ENCODE measurements around the gene GPR146. TPM values are rescaled to one million over a fixed set of nuclear protein-coding genes. Genes with fewer than 3 reads are reported as not detected.

GPR146 gene
- total RNA-seq, 1 donor from 2014 or later = 1.7 TPM

- H3K27me3 Mint-ChIP-seq (ENCODE audit: low read depth, unreplicated experiment) = peaks cover 2% of the 10 kb centered on the region
- FAIRE-seq = no peak
- H3K27ac Mint-ChIP-seq (ENCODE audit: unreplicated experiment) = no peak overlapping the region
- Histone ChIP-seq H4K20me1 (ENCODE audit: insufficient read depth, low read length) (peaks cover 74% of the 10 kb centered on the region), H3K36me3 (ENCODE audit: insufficient read depth, low read length) (no peaks in the 10 kb centered on the region), H3K4me2 (ENCODE audit: low read length) (no peak overlapping the region), H3K9ac (ENCODE audit: low read length) (no peak overlapping the region), H3K4me3 (ENCODE audit: insufficient read depth, low read depth, low read length) (no peak overlapping the region), H3K79me2 (ENCODE audit: insufficient read depth, low read length) (no peaks in the 10 kb centered on the region), H3K27ac (ENCODE audit: low read depth, low read length) (no peak overlapping the region), H2AFZ (ENCODE audit: low read depth, low read length) (no peak overlapping the region), H3K27me3 (ENCODE audit: insufficient read depth, low read length) (no peaks in the 10 kb centered on the region), H3K4me1 (ENCODE audit: insufficient read depth, low read length) (peaks cover 3% of the 10 kb centered on the region), H3K9me3 (ENCODE audit: insufficient read depth, low read depth, low read length) (no peaks in the 10 kb centered on the region)
- H3K4me3 Mint-ChIP-seq (ENCODE audit: unreplicated experiment) = no peak overlapping the region
- H3K4me1 Mint-ChIP-seq (ENCODE audit: low read depth, unreplicated experiment) = peaks cover 6% of the 10 kb centered on the region
- no peak for DNase-seq (ENCODE audit: low read depth)
- no peak for TF ChIP-seq CTCF (IDR thresholded peaks at IDR 0.05; ENCODE audit: insufficient read depth, low read depth, low read length)
- no peak for TF ChIP-seq EZH2 (IDR thresholded peaks at IDR 0.05; ENCODE audit: insufficient read depth, low read length)
- no peaks in the 10 kb centered on the region for H3K9me3 Mint-ChIP-seq (ENCODE audit: unreplicated experiment)
- H3K36me3 Mint-ChIP-seq (ENCODE audit: low read depth, unreplicated experiment) = peaks cover 7% of the 10 kb centered on the region
Measured at GRCh38 chr7:1049801-1050200, 5.5 kb downstream of the GPR146 start.

GRCh38 chr7:1050254-1050906 lies 6.0 kb downstream of the GPR146 start:
- H3K27ac Mint-ChIP-seq (ENCODE audit: unreplicated experiment) = no peak overlapping the region
- FAIRE-seq = no peak
- peaks cover 74% of the 10 kb centered on the region for H4K20me1 ChIP-seq (ENCODE audit: insufficient read depth, low read length)

More at GRCh38 chr7:1050254-1050906, 6.0 kb downstream of the GPR146 start:
- Histone ChIP-seq H3K27me3 (ENCODE audit: insufficient read depth, low read length) (no peaks in the 10 kb centered on the region), H3K36me3 (ENCODE audit: insufficient read depth, low read length) (no peaks in the 10 kb centered on the region), H3K4me1 (ENCODE audit: insufficient read depth, low read length) (no peaks in the 10 kb centered on the region), H3K4me2 (ENCODE audit: low read length) (no peak overlapping the region), H3K9me3 (ENCODE audit: insufficient read depth, low read depth, low read length) (no peaks in the 10 kb centered on the region), H2AFZ (ENCODE audit: low read depth, low read length) (no peak overlapping the region), H3K4me3 (ENCODE audit: insufficient read depth, low read depth, low read length) (no peak overlapping the region), H3K79me2 (ENCODE audit: insufficient read depth, low read length) (no peaks in the 10 kb centered on the region), H3K9ac (ENCODE audit: low read length) (no peak overlapping the region), H3K27ac (ENCODE audit: low read depth, low read length) (no peak overlapping the region)
- no peak for DNase-seq (ENCODE audit: low read depth)
- Mint-ChIP-seq H3K36me3 (ENCODE audit: low read depth, unreplicated experiment) (peaks cover 7% of the 10 kb centered on the region), H3K9me3 (ENCODE audit: unreplicated experiment) (no peaks in the 10 kb centered on the region), H3K4me1 (ENCODE audit: low read depth, unreplicated experiment) (peaks cover 3% of the 10 kb centered on the region), H3K27me3 (ENCODE audit: low read depth, unreplicated experiment) (peaks cover 2% of the 10 kb centered on the region), H3K4me3 (ENCODE audit: unreplicated experiment) (no peak overlapping the region)
- TF ChIP-seq EZH2 (IDR thresholded peaks at IDR 0.05; ENCODE audit: insufficient read depth, low read length) = no peak
- no peak for TF ChIP-seq CTCF (IDR thresholded peaks at IDR 0.05; ENCODE audit: insufficient read depth, low read depth, low read length)

Measured in astrocyte (in vitro differentiated cells and primary cell).